IMR-90 (cell line): ENCODE results near the gene EXOC6B. TPM values are rescaled to one million over a fixed set of nuclear protein-coding genes. Genes with fewer than 3 reads are reported as not detected.

Source experiments
- ATAC-seq: fragments of 200-7000 bp; cut with Tn5 transposase; 2 replicates; pipeline ENCODE4 v1.9.1; 2020; ENCODE audit warnings: low read depth, mild to moderate bottlenecking, moderate library complexity
- BruUV-seq: library from RNA; stranded (reverse); fragments of 400-500 nt; replicated peaks from 2 replicates; lab custom pipeline; 2021; lab: Mats Ljungman, UMichigan
- CTCF ChIA-PET: fragments of 300-600 bp; formaldehyde crosslinking; extraction: SDS; loops from one replicate; lab custom pipeline; 2021; ENCODE audit warnings: antibody characterized with exemption; lab: Yijun Ruan, JAX
- POLR2A ChIA-PET: fragments of 300-600 bp; sonication (Branson Sonifier 250); formaldehyde crosslinking; loops from one replicate; lab custom pipeline; 2022; ENCODE audit warnings: antibody characterized with exemption; ENCODE audit not compliant: unreplicated experiment; lab: Charles Lee
- DNase-seq: peaks from one replicate; pipeline ENCODE4 v3.0.0; 2013
- H2AFZ ChIP-seq: replicated peaks from 2 replicates; pipeline ENCODE3; 2013; ENCODE audit warnings: low read length, mild to moderate bottlenecking; ENCODE audit not compliant: poor library complexity
- H2AK5ac ChIP-seq: 2 replicates; pipeline ENCODE4 v1.6.1; 2013; ENCODE audit warnings: low read depth, low read length, inconsistent platforms
- H2AK9ac ChIP-seq: replicated peaks from 2 replicates; pipeline ENCODE3; 2013; ENCODE audit warnings: mild to moderate bottlenecking, low read depth, low read length, moderate library complexity; ENCODE audit not compliant: poor library complexity
- H2BK120ac ChIP-seq: 2 replicates; pipeline ENCODE4 v1.6.1; 2013; ENCODE audit warnings: low read depth, low read length, inconsistent platforms
- H2BK15ac ChIP-seq: 3 replicates; pipeline ENCODE4 v1.6.1; 2013; ENCODE audit warnings: low read depth, low read length, inconsistent platforms
- H2BK20ac ChIP-seq: 2 replicates; pipeline ENCODE4 v1.6.1; 2013; ENCODE audit warnings: low read depth, mild to moderate bottlenecking, inconsistent platforms, low read length, moderate library complexity
- H2BK5ac ChIP-seq: 2 replicates; pipeline ENCODE4 v1.6.1; 2013; ENCODE audit warnings: mild to moderate bottlenecking, low read depth, low read length, inconsistent platforms; ENCODE audit not compliant: poor library complexity, severe bottlenecking
- H3K14ac ChIP-seq: replicated peaks from 2 replicates; pipeline ENCODE4 v1.6.1; 2013; ENCODE audit warnings: low read depth, low read length, inconsistent platforms
- H3K18ac ChIP-seq: 2 replicates; pipeline ENCODE4 v1.6.1; 2013; ENCODE audit warnings: low read depth, low read length, control low read depth
- H3K23ac ChIP-seq: 2 replicates; pipeline ENCODE4 v1.6.1; 2013; ENCODE audit warnings: low read depth, low read length, inconsistent platforms
- H3K27ac ChIP-seq: 2 replicates; pipeline ENCODE4 v1.5.1; 2013; ENCODE audit warnings: mild to moderate bottlenecking, control low read depth, low read length; ENCODE audit not compliant: insufficient read depth
- H3K27me3 ChIP-seq: 2 replicates; pipeline ENCODE4 v1.6.1; 2013; ENCODE audit warnings: low read length; ENCODE audit not compliant: control insufficient read depth, insufficient read depth
- H3K36me3 ChIP-seq: 2 replicates; pipeline ENCODE4 v1.6.1; 2013; ENCODE audit warnings: low read length, mixed read lengths; ENCODE audit not compliant: control insufficient read depth, insufficient read depth
- H3K4ac ChIP-seq: 2 replicates; pipeline ENCODE4 v1.6.1; 2013; ENCODE audit warnings: low read depth, low read length, inconsistent platforms
- H3K4me1 ChIP-seq: 2 replicates; pipeline ENCODE4 v1.6.1; 2013; ENCODE audit warnings: low read length, mixed read lengths; ENCODE audit not compliant: control insufficient read depth, insufficient read depth
- H3K4me2 ChIP-seq: 2 replicates; pipeline ENCODE4 v1.6.1; 2013; ENCODE audit warnings: low read depth, mild to moderate bottlenecking, control low read depth, low read length, moderate library complexity
- H3K4me3 ChIP-seq: 2 replicates; pipeline ENCODE4 v1.5.1; 2013; ENCODE audit warnings: low read depth, mild to moderate bottlenecking, control low read depth, low read length, moderate library complexity; ENCODE audit not compliant: insufficient read depth
- H3K56ac ChIP-seq: 2 replicates; pipeline ENCODE4 v1.6.1; 2013; ENCODE audit warnings: low read length, inconsistent platforms; ENCODE audit not compliant: insufficient read depth; ENCODE audit errors: extremely low read depth
- H3K79me1 ChIP-seq, 2 experiments: 2 replicates each; pipeline ENCODE4 v1.6.1; 2013; ENCODE audit warnings: low read length in 2 of 2, inconsistent platforms in 1 of 2, low read depth in 1 of 2
- H3K9ac ChIP-seq: 2 replicates; pipeline ENCODE4 v1.6.1; 2013; ENCODE audit warnings: low read depth, low read length, control low read depth
- H3K9me1 ChIP-seq: 2 replicates; pipeline ENCODE4 v1.6.1; 2013; ENCODE audit warnings: low read length, inconsistent platforms; ENCODE audit not compliant: insufficient read depth
- H3K9me3 ChIP-seq: 2 replicates; pipeline ENCODE4 v1.6.1; 2013; ENCODE audit warnings: low read length; ENCODE audit not compliant: control insufficient read depth, insufficient read depth
- H4K20me1 ChIP-seq: 2 replicates; pipeline ENCODE4 v1.6.1; 2013; ENCODE audit warnings: low read length, inconsistent platforms; ENCODE audit not compliant: insufficient read depth
- H4K5ac ChIP-seq: 2 replicates; pipeline ENCODE4 v1.6.1; 2013; ENCODE audit warnings: mild to moderate bottlenecking, low read depth, low read length, control low read depth
- H4K8ac ChIP-seq, 2 experiments: 2 replicates each; pipeline ENCODE4 v1.6.1; 2013; ENCODE audit warnings: low read depth in 2 of 2, low read length in 2 of 2, control low read depth in 1 of 2, inconsistent platforms in 1 of 2
- H4K91ac ChIP-seq: 2 replicates; pipeline ENCODE4 v1.6.1; 2013; ENCODE audit warnings: low read depth, low read length, inconsistent platforms; ENCODE audit not compliant: insufficient read depth
- BHLHE40 ChIP-seq: fragments of 150-350 bp; IDR thresholded peaks from 2 replicates; pipeline ENCODE4 v1.6.1; 2016; ENCODE audit warnings: mild to moderate bottlenecking, low read depth, low read length
- CEBPB ChIP-seq: IDR thresholded peaks from 2 replicates; pipeline ENCODE4 v1.6.1; 2012; ENCODE audit warnings: low read depth, low read length, improper control_type of control experiment
- CHD1 ChIP-seq: IDR thresholded peaks from 2 replicates; pipeline ENCODE4 v1.6.1; 2012; ENCODE audit warnings: low read depth, low read length, improper control_type of control experiment
- FOS ChIP-seq: fragments of 150-350 bp; IDR thresholded peaks from 2 replicates; pipeline ENCODE4 v1.6.1; 2016; ENCODE audit warnings: low read depth, low read length
- MAFK ChIP-seq: IDR thresholded peaks from 2 replicates; pipeline ENCODE4 v1.6.1; 2012; ENCODE audit warnings: low read depth, low read length, improper control_type of control experiment
- MAZ ChIP-seq: IDR thresholded peaks from 2 replicates; pipeline ENCODE4 v1.6.1; 2012; ENCODE audit warnings: low read depth, mild to moderate bottlenecking, low read length, improper control_type of control experiment, moderate library complexity, borderline replicate concordance
- MXI1 ChIP-seq: IDR thresholded peaks from 2 replicates; pipeline ENCODE4 v1.6.1; 2012; ENCODE audit warnings: low read depth, mild to moderate bottlenecking, low read length, moderate library complexity, borderline replicate concordance
- NFE2L2 ChIP-seq: fragments of 150-350 bp; IDR thresholded peaks from 2 replicates; pipeline ENCODE4 v1.6.1; 2016; ENCODE audit warnings: low read depth, mild to moderate bottlenecking, low read length
- POLR2A ChIP-seq: IDR thresholded peaks from 2 replicates; pipeline ENCODE4 v1.6.1; 2012; ENCODE audit warnings: mild to moderate bottlenecking, low read depth, low read length
- RAD21 ChIP-seq: IDR thresholded peaks from 2 replicates; pipeline ENCODE4 v1.6.1; 2012; ENCODE audit warnings: low read length, improper control_type of control experiment
- RCOR1 ChIP-seq: IDR thresholded peaks from 2 replicates; pipeline ENCODE4 v1.6.1; 2012; ENCODE audit warnings: mild to moderate bottlenecking, low read length, improper control_type of control experiment; ENCODE audit not compliant: insufficient replicate concordance
- RFX5 ChIP-seq: IDR thresholded peaks from 2 replicates; pipeline ENCODE4 v1.8.0; 2012; ENCODE audit warnings: low read depth, mild to moderate bottlenecking, low read length, moderate library complexity
- SMC3 ChIP-seq: fragments of 150-350 bp; IDR thresholded peaks from 2 replicates; pipeline ENCODE4 v1.6.1; 2016; ENCODE audit warnings: low read depth, mild to moderate bottlenecking, antibody characterized with exemption, low read length, moderate library complexity
- WGBS, 2 experiments: methylation state at CpG; one replicate each; pipeline versions ENCODE4 v1.1.5 to v1.1.7; 2013; ENCODE audit warnings: missing lambda C conversion rate in 2 of 2; ENCODE audit not compliant: insufficient read length in 1 of 2; ENCODE audit errors: extremely low coverage in 2 of 2; 5-methylcytosine and 5-hydroxymethylcytosine counted together
- dilution Hi-C: fragments of 300-500 bp; cut with HindIII; formaldehyde crosslinking; loops from one replicate; pipeline ENCODE4 v1.14.3; 2018; ENCODE audit warnings: low sequenced_read_pairs; ENCODE audit not compliant: unreplicated experiment
- in situ Hi-C: fragments of 300-500 bp; cut with MboI; formaldehyde crosslinking; loops from 3 replicates; pipeline ENCODE4 v1.14.3; 2019; ENCODE audit warnings: low sequenced_read_pairs, inconsistent platforms, mixed read lengths
- intact Hi-C: fragments of 100-400 bp; cut with micrococcal nuclease; formaldehyde crosslinking; loops from 2 replicates; pipeline ENCODE4 v1.10.0; 2022
- polyA plus RNA-seq, 3 experiments: library from polyadenylated mRNA; depleted of rRNA; stranded (reverse); fragments of >200 nt; gene quantifications; 2 replicates each; pipeline ENCODE4 v1.2.3, GENCODE V29; 2012; ENCODE audit warnings: low replicate concordance in 1 of 3
- total RNA-seq: library from RNA; depleted of rRNA; stranded (reverse); fragments of >200 nt; gene quantifications from 2 replicates; pipeline ENCODE4 v1.2.3, GENCODE V29; 2012
- TF ChIP-seq, protein P1 (sequence below): conservative IDR thresholded peaks from 2 replicates; pipeline ENCODE4 v1.5.1; 2012; ENCODE audit warnings: mild to moderate bottlenecking, low read depth, low read length, improper control_type of control experiment
- TF ChIP-seq, protein P2 (sequence below): fragments of 150-350 bp; IDR thresholded peaks from 2 replicates; pipeline ENCODE4 v1.6.1; 2017; ENCODE audit warnings: mild to moderate bottlenecking, antibody characterized with exemption, low read length, low read depth
- TF ChIP-seq, protein P3 (sequence below): fragments of 150-350 bp; IDR thresholded peaks from 2 replicates; pipeline ENCODE4 v1.6.1; 2016; ENCODE audit warnings: low read depth, mild to moderate bottlenecking, low read length, moderate library complexity, borderline replicate concordance

EXOC6B gene
- total and polyA plus RNA-seq, 2 of the 4 experiments (the other 2 are of a cell fraction): 10.2 to 29.4 TPM

DNA sequence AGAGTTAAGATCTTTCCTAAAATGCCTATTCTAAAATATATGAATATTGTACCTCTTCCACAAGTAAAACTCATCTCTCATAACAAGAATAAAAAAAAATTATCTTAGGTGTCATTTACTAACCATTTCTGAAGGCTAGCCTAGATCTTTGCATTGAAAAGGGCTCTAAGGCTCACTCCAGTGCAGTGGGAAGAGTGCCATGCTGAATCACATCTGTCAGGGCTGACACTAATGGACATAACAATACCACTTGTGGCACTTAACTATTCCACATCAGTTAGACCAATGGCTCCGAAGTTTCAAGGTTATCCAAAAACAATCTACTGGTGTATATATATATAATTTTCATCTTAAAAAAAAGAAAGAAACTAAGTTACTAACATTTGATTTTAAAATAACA is 130.2 kb downstream of the EXOC6B start:
- intact Hi-C loops: loop anchor here (1.0 kb wide), 1 partner anchor 38 kb away; no protein-coding TSS in a partner anchor
- peaks cover 6% of the 10 kb centered on the region; the same call in 1 of the 2 replicates for H3K9me1 ChIP-seq
- POLR2A ChIA-PET: no interaction called here

More for the DNA sequence above, 130.2 kb downstream of the EXOC6B start:
- Histone ChIP-seq H3K4me3 (no peak overlapping the region), H2BK120ac (no peak overlapping the region), H4K91ac (no peak overlapping the region), H3K36me3 (0 out of 2 replicates have a peak, but pooled peaks cover 1% of the 10 kb centered on the region), H2BK15ac (no peak overlapping the region), H2AK5ac (no peak overlapping the region), H3K79me1 (peaks cover 0 to 6% of the 10 kb centered on the region in 2 experiments; a peak in 2 of 4 replicates), H3K56ac (no peak overlapping the region), H3K9me3 (no peaks in the 10 kb centered on the region), H4K5ac (no peak overlapping the region), H3K27ac (no peak overlapping the region), H3K14ac (no peak overlapping the region), H3K4me1 (peaks cover 5% of the 10 kb centered on the region), H2BK20ac (no peak overlapping the region), H3K27me3 (no peaks in the 10 kb centered on the region), H2AFZ (no peak overlapping the region), H2AK9ac (no peak overlapping the region), H3K4me2 (no peak overlapping the region), H4K8ac (no peak overlapping the region), H3K4ac (no peak overlapping the region), H3K23ac (no peak overlapping the region), H3K18ac (no peak overlapping the region), H2BK5ac (no peak overlapping the region), H3K9ac (no peak overlapping the region), H4K20me1 (peaks cover 5% of the 10 kb centered on the region; the same call in 1 of the 2 replicates)
- TF ChIP-seq MAFK: no peak
- no peak for TF ChIP-seq RAD21
- no peak for TF ChIP-seq CEBPB
- no peak for TF ChIP-seq MAZ
- TF ChIP-seq, protein P1, sequence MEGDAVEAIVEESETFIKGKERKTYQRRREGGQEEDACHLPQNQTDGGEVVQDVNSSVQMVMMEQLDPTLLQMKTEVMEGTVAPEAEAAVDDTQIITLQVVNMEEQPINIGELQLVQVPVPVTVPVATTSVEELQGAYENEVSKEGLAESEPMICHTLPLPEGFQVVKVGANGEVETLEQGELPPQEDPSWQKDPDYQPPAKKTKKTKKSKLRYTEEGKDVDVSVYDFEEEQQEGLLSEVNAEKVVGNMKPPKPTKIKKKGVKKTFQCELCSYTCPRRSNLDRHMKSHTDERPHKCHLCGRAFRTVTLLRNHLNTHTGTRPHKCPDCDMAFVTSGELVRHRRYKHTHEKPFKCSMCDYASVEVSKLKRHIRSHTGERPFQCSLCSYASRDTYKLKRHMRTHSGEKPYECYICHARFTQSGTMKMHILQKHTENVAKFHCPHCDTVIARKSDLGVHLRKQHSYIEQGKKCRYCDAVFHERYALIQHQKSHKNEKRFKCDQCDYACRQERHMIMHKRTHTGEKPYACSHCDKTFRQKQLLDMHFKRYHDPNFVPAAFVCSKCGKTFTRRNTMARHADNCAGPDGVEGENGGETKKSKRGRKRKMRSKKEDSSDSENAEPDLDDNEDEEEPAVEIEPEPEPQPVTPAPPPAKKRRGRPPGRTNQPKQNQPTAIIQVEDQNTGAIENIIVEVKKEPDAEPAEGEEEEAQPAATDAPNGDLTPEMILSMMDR: no peak
- TF ChIP-seq POLR2A: no peak
- TF ChIP-seq NFE2L2: no peak
- no peak for TF ChIP-seq CHD1
- TF ChIP-seq FOS: no peak
- no peak for TF ChIP-seq BHLHE40
- TF ChIP-seq RFX5: no peak
- TF ChIP-seq MXI1: no peak
- TF ChIP-seq, protein P2, sequence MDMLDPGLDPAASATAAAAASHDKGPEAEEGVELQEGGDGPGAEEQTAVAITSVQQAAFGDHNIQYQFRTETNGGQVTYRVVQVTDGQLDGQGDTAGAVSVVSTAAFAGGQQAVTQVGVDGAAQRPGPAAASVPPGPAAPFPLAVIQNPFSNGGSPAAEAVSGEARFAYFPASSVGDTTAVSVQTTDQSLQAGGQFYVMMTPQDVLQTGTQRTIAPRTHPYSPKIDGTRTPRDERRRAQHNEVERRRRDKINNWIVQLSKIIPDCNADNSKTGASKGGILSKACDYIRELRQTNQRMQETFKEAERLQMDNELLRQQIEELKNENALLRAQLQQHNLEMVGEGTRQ: no peak
- TF ChIP-seq, protein P3, sequence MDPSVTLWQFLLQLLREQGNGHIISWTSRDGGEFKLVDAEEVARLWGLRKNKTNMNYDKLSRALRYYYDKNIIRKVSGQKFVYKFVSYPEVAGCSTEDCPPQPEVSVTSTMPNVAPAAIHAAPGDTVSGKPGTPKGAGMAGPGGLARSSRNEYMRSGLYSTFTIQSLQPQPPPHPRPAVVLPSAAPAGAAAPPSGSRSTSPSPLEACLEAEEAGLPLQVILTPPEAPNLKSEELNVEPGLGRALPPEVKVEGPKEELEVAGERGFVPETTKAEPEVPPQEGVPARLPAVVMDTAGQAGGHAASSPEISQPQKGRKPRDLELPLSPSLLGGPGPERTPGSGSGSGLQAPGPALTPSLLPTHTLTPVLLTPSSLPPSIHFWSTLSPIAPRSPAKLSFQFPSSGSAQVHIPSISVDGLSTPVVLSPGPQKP: no peak
- TF ChIP-seq RCOR1: no peak
- TF ChIP-seq SMC3: no peak
- no TSS peak for BruUV-seq
- dilution Hi-C loops (no loop called here), in situ Hi-C loops (no loop called here)
- no peak for ATAC-seq
- DNase-seq: no peak
- CTCF ChIA-PET: no interaction called here
- no CpG with 5 or more reads among the region's 1 CpG for WGBS, 2 experiments
